CD4-positive, alpha-beta T cell (primary cell): ENCODE data around the gene SSBP3. TPM values are rescaled to one million over a fixed set of nuclear protein-coding genes. Genes with fewer than 3 reads are reported as not detected.

ENCODE experiments used
- ATAC-seq: fragments of 200-7000 bp; cut with Tn5 transposase; one replicate; pipeline ENCODE4 v1.10.0; 2022; ENCODE audit warnings: mild to moderate bottlenecking; ENCODE audit not compliant: poor library complexity
- CTCF ChIA-PET: fragments of 350-600 bp; sonication (Branson Sonifier 250); formaldehyde crosslinking; loops from one replicate; lab custom pipeline; 2021; ENCODE audit warnings: antibody characterized with exemption, inconsistent platforms; lab: Charles Lee
- POLR2A ChIA-PET: fragments of 350-600 bp; sonication (Branson Sonifier 250); formaldehyde crosslinking; loops from one replicate; lab custom pipeline; 2021; ENCODE audit warnings: antibody characterized with exemption, inconsistent platforms; lab: Charles Lee
- DNase-seq, 14 experiments: peaks; one replicate each; pipeline ENCODE4 v3.0.0-alpha.2; 2013 to 2020; ENCODE audit warnings: mixed read lengths in 2 of 14
- H3K27ac ChIP-seq, 2 donors: one replicate each; pipeline versions ENCODE4 v1.5.1 to v1.7.0; 2013; ENCODE audit warnings: low read length in 2 of 2, low read depth in 1 of 2, mild to moderate bottlenecking in 1 of 2
- H3K27me3 ChIP-seq, 2 experiments: 1 replicate in 1 of 2; 2 replicates in 1 of 2; pipeline versions ENCODE4 v1.6.1 to v1.7.0; 2013; ENCODE audit warnings: low read length in 2 of 2, control low read depth in 1 of 2, mild to moderate bottlenecking in 1 of 2, moderate library complexity in 1 of 2; ENCODE audit not compliant: insufficient read depth in 2 of 2, control insufficient read depth in 1 of 2
- H3K36me3 ChIP-seq: one replicate; pipeline ENCODE4 v1.6.1; 2013; ENCODE audit warnings: low read length, control low read depth; ENCODE audit not compliant: insufficient read depth
- H3K4me1 ChIP-seq: one replicate; pipeline ENCODE4 v1.6.1; 2013; ENCODE audit warnings: low read length, control low read depth; ENCODE audit not compliant: insufficient read depth
- H3K4me3 ChIP-seq: one replicate; pipeline ENCODE4 v1.5.1; 2013; ENCODE audit warnings: mild to moderate bottlenecking, low read length, moderate library complexity
- H3K9me3 ChIP-seq, 2 experiments: 1 replicate in 1 of 2; 2 replicates in 1 of 2; pipeline versions ENCODE4 v1.6.1 to v1.7.0; 2013; ENCODE audit warnings: low read length in 2 of 2, mild to moderate bottlenecking in 2 of 2, control low read depth in 1 of 2, moderate library complexity in 1 of 2; ENCODE audit not compliant: control insufficient read depth in 1 of 2, insufficient read depth in 1 of 2
- H3K27ac Mint-ChIP-seq: one replicate; pipeline ENCODE4 v1.8.0; 2020; ENCODE audit warnings: mixed read lengths
- H3K27me3 Mint-ChIP-seq: one replicate; pipeline ENCODE4 v1.8.0; 2021; ENCODE audit warnings: mixed read lengths
- H3K36me3 Mint-ChIP-seq: one replicate; pipeline ENCODE4 v1.8.0; 2021; ENCODE audit warnings: low read depth, mixed read lengths
- H3K4me1 Mint-ChIP-seq: one replicate; pipeline ENCODE4 v1.8.0; 2021; ENCODE audit warnings: low read depth, mixed read lengths
- H3K4me3 Mint-ChIP-seq: one replicate; pipeline ENCODE4 v1.8.0; 2020; ENCODE audit warnings: mild to moderate bottlenecking, mixed read lengths
- H3K9me3 Mint-ChIP-seq: one replicate; pipeline ENCODE4 v1.8.0; 2020; ENCODE audit warnings: mixed read lengths
- CTCF ChIP-seq: fragments of 200-600 bp; IDR thresholded peaks from one replicate; pipeline ENCODE4 v1.8.0; 2022; ENCODE audit warnings: antibody characterized with exemption, mild to moderate bottlenecking
- intact Hi-C, 2 experiments: fragments of 100-400 bp; cut with DNase I in 1 of 2; cut with micrococcal nuclease in 1 of 2; formaldehyde crosslinking; loops; one replicate each; pipeline versions ENCODE4 v1.15.1 to v1.9.0; 2023 to 2025; cut with DNase I, micrococcal nuclease
- total RNA-seq, 174 experiments: library from RNA in 2 of 174; stranded (reverse) in 2 of 174; gene quantifications; one replicate each; pipeline ENCODE4 v1.2.3 and lab custom pipeline; 2021 to 2026

The SSBP3 gene
- total RNA-seq, 2 experiments from 2014 or later, result 50.6 to 52.4 TPM

DNA sequence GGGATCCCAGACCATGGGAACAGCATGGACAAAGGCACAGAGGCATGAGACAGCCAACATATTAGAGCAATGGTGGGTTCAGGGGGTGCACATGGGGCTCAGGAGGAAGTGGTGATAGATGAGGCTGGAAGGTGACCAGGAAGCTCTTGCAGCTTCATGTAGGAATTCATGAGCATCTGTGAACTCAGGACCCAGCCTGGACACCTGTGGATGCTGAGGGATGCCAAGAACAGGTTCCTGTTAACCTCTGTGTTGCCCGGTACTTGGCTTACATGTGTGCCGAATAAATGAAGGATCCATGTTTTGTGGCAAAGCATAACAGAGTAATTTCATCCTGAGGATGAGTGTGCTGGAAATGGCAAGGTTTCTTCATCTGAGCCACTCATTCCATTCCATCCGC lies 9.3 kb upstream of the SSBP3 start:
- intact Hi-C loops, result no loop called here
- TF ChIP-seq CTCF, result no peak
- Mint-ChIP-seq H3K9me3 (no peaks in the 10 kb centered on the region), H3K27me3 (no peaks in the 10 kb centered on the region), H3K36me3 (no peaks in the 10 kb centered on the region), H3K4me3 (no peak overlapping the region), H3K27ac (no peak overlapping the region), H3K4me1 (peaks cover 21% of the 10 kb centered on the region)
- POLR2A ChIA-PET, result no interaction called here
- no peak for DNase-seq
- peaks cover 16% of the 10 kb centered on the region for H3K4me1 ChIP-seq
- no peaks in the 10 kb centered on the region for H3K9me3 ChIP-seq
- H3K27me3 ChIP-seq, result no peaks in the 10 kb centered on the region
- no peaks in the 10 kb centered on the region for H3K36me3 ChIP-seq
- H3K27ac ChIP-seq, result no peak overlapping the region
- no peak overlapping the region for H3K4me3 ChIP-seq
- CTCF ChIA-PET, result no interaction called here
- ATAC-seq, result no peak

DNA sequence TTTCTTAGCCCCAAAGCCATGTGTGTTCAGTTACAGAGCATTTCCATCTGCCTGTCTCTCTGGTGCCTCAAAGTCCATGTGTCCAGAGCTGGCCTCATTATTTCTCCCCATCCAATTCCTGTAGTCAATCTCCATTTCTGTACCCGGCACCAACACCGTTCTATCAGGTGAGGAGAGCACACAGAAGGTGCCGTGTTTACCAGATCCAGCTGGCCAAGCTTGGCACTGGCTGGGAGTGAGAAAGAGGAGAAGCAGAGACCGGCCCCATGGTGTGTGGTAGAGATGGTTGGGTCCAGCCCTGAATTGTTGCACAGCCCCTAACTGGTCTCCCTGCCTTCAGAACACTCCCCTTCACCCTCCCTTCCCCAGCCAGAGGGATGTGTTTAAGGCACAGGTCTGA lies 7.5 kb upstream of the SSBP3 start:
- no peaks in the 10 kb centered on the region for H3K9me3 Mint-ChIP-seq
- no peaks in the 10 kb centered on the region for H3K36me3 Mint-ChIP-seq
- intact Hi-C loops, result loop anchor here in 1 of 2 experiments (5.0 kb wide), 1 partner anchor 291 kb away; no protein-coding TSS in a partner anchor
- no peak overlapping the region for H3K27ac ChIP-seq
- ATAC-seq (no peak), DNase-seq (no peak)
- no peak for TF ChIP-seq CTCF
- H3K27me3 Mint-ChIP-seq, result no peaks in the 10 kb centered on the region
- ChIA-PET CTCF (interaction anchor here (0.6 to 1.0 kb wide), 2 partner anchors 76 to 319 kb away, joined by 3 to 4 read pairs; no protein-coding TSS in a partner anchor), POLR2A (interaction anchor here (1.3 kb wide), 1 partner anchor 47 kb away, joined by 4 read pairs; no protein-coding TSS in a partner anchor)
- peak overlapping the region; percentile 39 for H3K27ac Mint-ChIP-seq
- no peak overlapping the region for H3K4me3 Mint-ChIP-seq
- H3K36me3 ChIP-seq, result no peaks in the 10 kb centered on the region
- peaks cover 32% of the 10 kb centered on the region for H3K4me1 ChIP-seq
- peaks cover 39% of the 10 kb centered on the region for H3K4me1 Mint-ChIP-seq
- no peak overlapping the region for H3K4me3 ChIP-seq
- H3K27me3 ChIP-seq, result no peaks in the 10 kb centered on the region
- H3K9me3 ChIP-seq, result no peaks in the 10 kb centered on the region

GRCh38 chr1:54413295-54413694 lies 7.1 kb upstream of the SSBP3 start:
- Histone ChIP-seq H3K4me3 (no peak overlapping the region), H3K4me1 (peaks cover 36% of the 10 kb centered on the region), H3K9me3 (no peaks in the 10 kb centered on the region), H3K27ac (no peak overlapping the region), H3K27me3 (no peaks in the 10 kb centered on the region), H3K36me3 (no peaks in the 10 kb centered on the region)
- ChIA-PET POLR2A (interaction anchor here (1.3 kb wide), 1 partner anchor 47 kb away, joined by 4 read pairs; no protein-coding TSS in a partner anchor), CTCF (interaction anchor here (0.6 kb wide), 1 partner anchor 320 kb away, joined by 3 read pairs; no protein-coding TSS in a partner anchor)
- H3K4me3 Mint-ChIP-seq, result peak overlapping the region; percentile 66
- no peaks in the 10 kb centered on the region for H3K27me3 Mint-ChIP-seq
- no peak for TF ChIP-seq CTCF
- H3K36me3 Mint-ChIP-seq, result no peaks in the 10 kb centered on the region
- DNase-seq, result peak in 6 of 14 experiments; percentile 8 to 58 (median 53)
- ATAC-seq, result peak; percentile 79
- H3K27ac Mint-ChIP-seq, result peak overlapping the region; percentile 39
- peaks cover 43% of the 10 kb centered on the region for H3K4me1 Mint-ChIP-seq
- intact Hi-C loops, result loop anchor here in 1 of 2 experiments (5.0 kb wide), 1 partner anchor 291 kb away; no protein-coding TSS in a partner anchor
- no peaks in the 10 kb centered on the region for H3K9me3 Mint-ChIP-seq
